Bladder microvascular endothelial cell (primary cell): ENCODE data around the gene MECR. TPM values are rescaled to one million over a fixed set of nuclear protein-coding genes. Genes with fewer than 3 reads are reported as not detected.

Source experiments
- total RNA-seq: library from RNA; depleted of rRNA; stranded (reverse); fragments of >200 nt; gene quantifications from 2 replicates; pipeline ENCODE4 v1.2.3, GENCODE V29; 2014

The MECR gene, protein sequence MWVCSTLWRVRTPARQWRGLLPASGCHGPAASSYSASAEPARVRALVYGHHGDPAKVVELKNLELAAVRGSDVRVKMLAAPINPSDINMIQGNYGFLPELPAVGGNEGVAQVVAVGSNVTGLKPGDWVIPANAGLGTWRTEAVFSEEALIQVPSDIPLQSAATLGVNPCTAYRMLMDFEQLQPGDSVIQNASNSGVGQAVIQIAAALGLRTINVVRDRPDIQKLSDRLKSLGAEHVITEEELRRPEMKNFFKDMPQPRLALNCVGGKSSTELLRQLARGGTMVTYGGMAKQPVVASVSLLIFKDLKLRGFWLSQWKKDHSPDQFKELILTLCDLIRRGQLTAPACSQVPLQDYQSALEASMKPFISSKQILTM
- 14.4 and 17.5 TPM in 2 replicates for total RNA-seq

DNA sequence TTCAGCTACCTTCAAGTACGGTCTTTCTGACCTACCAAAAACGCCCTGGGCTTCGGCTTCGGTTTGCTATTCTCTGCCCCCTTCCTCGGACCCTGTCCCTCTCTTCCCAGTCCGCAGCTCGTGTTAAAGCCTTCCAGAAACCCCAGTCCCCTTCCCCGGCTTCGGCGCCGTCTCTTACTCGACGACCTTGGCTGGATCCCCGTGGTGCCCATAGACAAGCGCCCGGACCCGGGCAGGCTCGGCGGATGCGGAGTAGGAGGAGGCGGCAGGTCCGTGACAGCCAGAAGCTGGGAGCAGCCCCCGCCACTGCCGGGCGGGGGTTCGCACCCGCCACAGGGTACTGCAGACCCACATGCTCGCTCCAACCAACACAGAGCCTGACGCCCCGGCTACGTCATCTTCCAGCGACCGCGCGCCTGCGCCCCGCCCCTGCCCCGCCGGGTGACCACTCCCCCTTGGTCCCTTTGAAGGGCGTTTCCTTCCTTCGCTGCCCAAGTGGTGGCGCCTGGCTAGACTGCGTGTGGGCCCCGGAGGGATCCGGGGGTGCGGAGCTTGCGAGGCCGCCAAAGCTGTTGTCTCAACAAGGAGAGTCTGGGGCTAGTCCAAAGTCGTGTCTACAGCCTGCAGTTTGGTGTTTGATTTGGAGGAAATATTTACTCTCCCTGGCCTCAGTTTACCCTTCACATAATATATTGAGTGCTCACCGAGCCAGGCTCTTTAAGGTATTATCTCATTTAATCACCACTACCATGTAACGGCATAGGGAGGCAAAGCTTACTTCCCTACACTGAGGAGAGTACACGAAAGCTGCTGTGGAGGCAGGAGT lies at the start of gene MECR:
MECR (minus strand) TSS at position 382 of the 826 bp plus-strand sequence; CDS start at position 354, 28 bp downstream.

DNA sequence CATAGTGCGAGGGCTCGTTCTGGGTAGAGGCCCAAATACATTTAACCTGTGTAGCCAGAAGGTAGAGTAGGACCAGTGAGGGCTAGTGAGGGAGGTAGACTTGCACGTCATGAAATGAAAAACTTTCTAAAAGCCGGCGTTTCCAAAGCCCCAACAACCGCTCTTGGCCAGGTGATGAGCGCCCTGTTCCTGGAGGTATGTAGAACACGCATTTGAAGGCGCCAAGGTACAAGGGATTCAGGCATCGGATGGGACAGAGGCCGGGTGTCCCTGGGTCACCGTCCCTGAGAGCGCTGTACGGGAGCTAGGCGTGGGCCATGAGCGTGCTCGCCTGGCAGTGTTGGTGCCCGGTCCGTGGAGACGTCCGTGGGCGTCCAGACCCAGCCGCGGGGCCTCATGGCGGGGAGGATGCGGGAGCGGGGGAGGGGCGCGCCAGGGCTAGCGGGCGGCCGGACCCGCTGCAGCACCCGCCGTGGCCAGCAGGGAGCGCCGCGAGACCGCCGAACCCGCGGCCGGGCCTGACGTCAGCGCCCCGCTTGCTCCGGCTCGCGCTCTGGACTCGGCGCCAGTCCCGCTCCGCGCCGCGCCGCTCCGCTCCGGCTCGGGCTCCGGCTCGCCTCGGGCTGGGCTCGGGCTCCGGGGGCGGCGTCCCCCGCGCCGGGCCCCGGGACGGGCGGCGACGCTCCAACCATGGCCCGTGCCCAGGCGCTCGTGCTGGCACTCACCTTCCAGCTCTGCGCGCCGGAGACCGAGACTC lies 5.4 kb upstream of the MECR start, which contains the start of gene PTPRU:
PTPRU (plus strand) TSS at position 568 of the 757 bp plus-strand sequence; CDS start at position 691, 123 bp downstream.

DNA sequence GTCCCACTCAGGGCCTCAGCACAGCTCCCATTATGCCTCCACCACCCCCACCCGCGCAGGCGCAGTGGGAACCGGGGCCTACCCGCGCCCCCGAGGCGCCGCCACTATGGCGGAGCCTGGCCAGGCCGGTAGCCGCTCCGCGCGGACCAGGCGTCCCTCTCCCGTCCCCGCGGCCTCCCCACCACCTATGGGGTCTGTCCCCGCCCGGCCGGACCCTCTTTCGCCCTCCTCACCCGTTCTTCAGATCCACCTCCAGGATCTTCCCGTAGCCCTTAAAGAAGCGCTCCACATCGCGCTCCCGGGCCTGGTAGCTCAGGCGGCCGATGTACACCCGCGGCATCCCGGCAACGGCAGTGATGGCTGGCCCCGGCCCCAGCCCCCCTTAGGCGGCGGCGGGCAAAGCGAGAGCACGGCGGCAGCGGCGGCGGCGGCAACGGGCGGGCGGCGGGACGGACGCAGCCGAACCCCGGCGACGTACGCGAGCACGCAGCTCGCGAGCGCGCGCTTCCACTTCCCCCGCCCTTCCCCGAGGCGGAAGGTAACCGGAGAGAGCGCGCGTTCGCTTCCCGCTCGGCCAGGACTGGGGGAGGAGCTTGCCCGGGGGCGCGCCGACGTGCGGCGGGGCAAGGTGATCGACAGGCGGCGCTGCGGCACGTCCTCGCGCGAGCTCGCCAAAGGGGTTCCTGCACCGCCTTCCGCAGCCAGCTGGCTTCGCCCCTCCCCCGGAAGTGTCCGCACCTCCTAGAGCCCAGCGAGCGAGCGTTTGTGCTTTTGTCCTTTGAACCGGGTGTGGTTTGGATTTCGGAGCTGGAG lies 49.1 kb downstream of the MECR start, which contains the start of gene SRSF4:
SRSF4 (minus strand) TSS at position 488 of the 813 bp plus-strand sequence; CDS start at position 340, 148 bp downstream.

Other genes starting within 250 kb of the MECR start
- 0.19 and 0.49 TPM in 2 replicates for gene TMEM200B, start 107.0 kb downstream of the MECR start, total RNA-seq
- gene SRSF4, start 49.0 kb downstream of the MECR start, total RNA-seq = 32.4 and 49.0 TPM in 2 replicates
- 3.2 and 7.6 TPM in 2 replicates for gene PTPRU, start 5.6 kb upstream of the MECR start, total RNA-seq